A673 (cell line): ENCODE measurements around the gene DIS3L2.

Source experiments
- CTCF ChIP-seq: fragments of 300-800, 200-600 bp; sonication (generic); conservative IDR thresholded peaks from 2 replicates; pipeline ENCODE4 v1.5.1; 2017; ENCODE audit warnings: low read depth, mild to moderate bottlenecking, antibody characterized with exemption, low read length, moderate library complexity, mixed read lengths
- EZH2 ChIP-seq: fragments of 200-600 bp; sonication (generic); IDR thresholded peaks from 2 replicates; pipeline ENCODE4 v1.6.1; 2017; ENCODE audit warnings: borderline replicate concordance, low read depth, mild to moderate bottlenecking, mixed read lengths, antibody characterized with exemption, low read length; ENCODE audit not compliant: poor library complexity, severe bottlenecking

GRCh38 chr2:231975001-231975400 lies 13.5 kb downstream of the DIS3L2 start:
- no peak for TF ChIP-seq EZH2
- no peak for TF ChIP-seq CTCF
